Measurements from ENCODE around the gene IQSEC1.

The IQSEC1 gene

GRCh38 chr3:12980596-12981290 lies 92.5 kb downstream of the IQSEC1 start:
- no peak for DNase-seq

- no peak for DNase-seq
Observed at GRCh38 chr3:12979947-12980487, 93.2 kb downstream of the IQSEC1 start.

- DNase-seq, result no peak
Observed at GRCh38 chr3:12979151-12979946, 93.9 kb downstream of the IQSEC1 start.

- no peak for DNase-seq
Observed at GRCh38 chr3:12978682-12979081, 94.5 kb downstream of the IQSEC1 start.

GRCh38 chr3:12977117-12977808 lies 96.0 kb downstream of the IQSEC1 start:
- DNase-seq, result no peak

GRCh38 chr3:12975748-12976522 lies 97.3 kb downstream of the IQSEC1 start:
- no peak for DNase-seq

- DNase-seq, result no peak
Observed at GRCh38 chr3:12974819-12975218, 98.4 kb downstream of the IQSEC1 start.

GRCh38 chr3:12974334-12974733 lies 98.9 kb downstream of the IQSEC1 start:
- no peak for DNase-seq

- DNase-seq, result no peak
Observed at GRCh38 chr3:12973827-12974226, 99.4 kb downstream of the IQSEC1 start.

GRCh38 chr3:12972781-12973702 lies 100.2 kb downstream of the IQSEC1 start:
- DNase-seq, result no peak

GRCh38 chr3:12972043-12972442 lies 101.2 kb downstream of the IQSEC1 start:
- DNase-seq, result no peak

- no peak for DNase-seq
Observed at GRCh38 chr3:12970684-12971083, 102.5 kb downstream of the IQSEC1 start.

- no peak for DNase-seq
Observed at GRCh38 chr3:12969486-12969885, 103.7 kb downstream of the IQSEC1 start.

GRCh38 chr3:12968541-12968940 lies 104.7 kb downstream of the IQSEC1 start:
- no peak for DNase-seq

- peak; percentile 85 to 86 for DNase-seq
Observed at GRCh38 chr3:12967606-12968351, 105.5 kb downstream of the IQSEC1 start.

- peak; percentile 15 to 17 for DNase-seq
Observed at GRCh38 chr3:12966847-12967605, 106.2 kb downstream of the IQSEC1 start.

GRCh38 chr3:12965999-12966846 lies 107.0 kb downstream of the IQSEC1 start:
- DNase-seq, result no peak

GRCh38 chr3:12964711-12965612 lies 108.3 kb downstream of the IQSEC1 start:
- DNase-seq, result no peak

Measured in activated CD4-positive, alpha-beta T cell treated with anti-CD3 and anti-CD28 coated beads, Interleukin-2, amount 50 U/mL, for 4 hours (primary cell).